ENCODE results near the gene RBM15B.

DNA sequence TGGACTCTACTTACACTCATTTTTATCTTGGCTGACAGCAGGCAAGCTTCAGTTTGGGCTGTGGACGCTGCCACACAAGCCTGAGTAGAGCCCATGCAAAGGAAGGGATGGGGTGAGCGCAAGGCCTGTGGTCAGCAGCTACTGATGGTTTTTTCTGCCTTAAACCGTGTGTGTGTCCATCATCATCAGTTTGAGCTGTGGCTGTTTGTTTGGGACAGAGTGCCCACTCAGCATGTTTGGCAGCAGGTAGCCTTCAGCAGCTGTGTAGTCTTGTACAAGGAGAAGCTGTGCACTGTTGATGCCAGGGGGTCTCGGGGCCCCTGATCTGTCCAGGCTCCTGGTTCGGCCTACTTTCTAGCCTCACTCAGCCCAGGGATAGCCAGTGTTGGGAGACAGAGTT lies 3.5 kb downstream of the RBM15B start:
- TF ChIP-seq POLR2AphosphoS5 (IDR thresholded peaks at IDR 0.05; ENCODE audit: low read depth, low read length): no peak
- TF ChIP-seq, protein P1, sequence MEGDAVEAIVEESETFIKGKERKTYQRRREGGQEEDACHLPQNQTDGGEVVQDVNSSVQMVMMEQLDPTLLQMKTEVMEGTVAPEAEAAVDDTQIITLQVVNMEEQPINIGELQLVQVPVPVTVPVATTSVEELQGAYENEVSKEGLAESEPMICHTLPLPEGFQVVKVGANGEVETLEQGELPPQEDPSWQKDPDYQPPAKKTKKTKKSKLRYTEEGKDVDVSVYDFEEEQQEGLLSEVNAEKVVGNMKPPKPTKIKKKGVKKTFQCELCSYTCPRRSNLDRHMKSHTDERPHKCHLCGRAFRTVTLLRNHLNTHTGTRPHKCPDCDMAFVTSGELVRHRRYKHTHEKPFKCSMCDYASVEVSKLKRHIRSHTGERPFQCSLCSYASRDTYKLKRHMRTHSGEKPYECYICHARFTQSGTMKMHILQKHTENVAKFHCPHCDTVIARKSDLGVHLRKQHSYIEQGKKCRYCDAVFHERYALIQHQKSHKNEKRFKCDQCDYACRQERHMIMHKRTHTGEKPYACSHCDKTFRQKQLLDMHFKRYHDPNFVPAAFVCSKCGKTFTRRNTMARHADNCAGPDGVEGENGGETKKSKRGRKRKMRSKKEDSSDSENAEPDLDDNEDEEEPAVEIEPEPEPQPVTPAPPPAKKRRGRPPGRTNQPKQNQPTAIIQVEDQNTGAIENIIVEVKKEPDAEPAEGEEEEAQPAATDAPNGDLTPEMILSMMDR (IDR thresholded peaks at IDR 0.05): no peak
- no peak for TF ChIP-seq TCF7L2 (IDR thresholded peaks at IDR 0.05; ENCODE audit: low read depth, low read length)
- TF ChIP-seq SIN3A (IDR thresholded peaks at IDR 0.05; ENCODE audit: borderline replicate concordance, insufficient read depth, low read depth, low read length): no peak
- TF ChIP-seq, protein P2, sequence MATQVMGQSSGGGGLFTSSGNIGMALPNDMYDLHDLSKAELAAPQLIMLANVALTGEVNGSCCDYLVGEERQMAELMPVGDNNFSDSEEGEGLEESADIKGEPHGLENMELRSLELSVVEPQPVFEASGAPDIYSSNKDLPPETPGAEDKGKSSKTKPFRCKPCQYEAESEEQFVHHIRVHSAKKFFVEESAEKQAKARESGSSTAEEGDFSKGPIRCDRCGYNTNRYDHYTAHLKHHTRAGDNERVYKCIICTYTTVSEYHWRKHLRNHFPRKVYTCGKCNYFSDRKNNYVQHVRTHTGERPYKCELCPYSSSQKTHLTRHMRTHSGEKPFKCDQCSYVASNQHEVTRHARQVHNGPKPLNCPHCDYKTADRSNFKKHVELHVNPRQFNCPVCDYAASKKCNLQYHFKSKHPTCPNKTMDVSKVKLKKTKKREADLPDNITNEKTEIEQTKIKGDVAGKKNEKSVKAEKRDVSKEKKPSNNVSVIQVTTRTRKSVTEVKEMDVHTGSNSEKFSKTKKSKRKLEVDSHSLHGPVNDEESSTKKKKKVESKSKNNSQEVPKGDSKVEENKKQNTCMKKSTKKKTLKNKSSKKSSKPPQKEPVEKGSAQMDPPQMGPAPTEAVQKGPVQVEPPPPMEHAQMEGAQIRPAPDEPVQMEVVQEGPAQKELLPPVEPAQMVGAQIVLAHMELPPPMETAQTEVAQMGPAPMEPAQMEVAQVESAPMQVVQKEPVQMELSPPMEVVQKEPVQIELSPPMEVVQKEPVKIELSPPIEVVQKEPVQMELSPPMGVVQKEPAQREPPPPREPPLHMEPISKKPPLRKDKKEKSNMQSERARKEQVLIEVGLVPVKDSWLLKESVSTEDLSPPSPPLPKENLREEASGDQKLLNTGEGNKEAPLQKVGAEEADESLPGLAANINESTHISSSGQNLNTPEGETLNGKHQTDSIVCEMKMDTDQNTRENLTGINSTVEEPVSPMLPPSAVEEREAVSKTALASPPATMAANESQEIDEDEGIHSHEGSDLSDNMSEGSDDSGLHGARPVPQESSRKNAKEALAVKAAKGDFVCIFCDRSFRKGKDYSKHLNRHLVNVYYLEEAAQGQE (IDR thresholded peaks at IDR 0.05; ENCODE audit: insufficient read depth in 1 of 2, low read depth in 2 of 2, low read length in 1 of 2): no peak

Data from Panc1 (cell line).